Middle frontal gyrus (tissue), 1 donor: Measurements from ENCODE around the gene NUMA1.

Experiments used
- DNase-seq: peaks from one replicate; pipeline ENCODE4 v3.0.0-alpha.2; 2015; ENCODE audit warnings: low spot score; ENCODE audit errors: extremely low spot score

NUMA1 gene

GRCh38 chr11:72080326-72081183 lies at the start of gene NUMA1, which contains the start of gene LRRC51:
NUMA1 (minus strand) TSS chr11:72080542; CDS start chr11:72035943, 44,599 bp downstream.
LRRC51 (plus strand) TSS chr11:72080850; CDS start chr11:72089084, 8,234 bp downstream.
- DNase-seq, result peak; percentile 99

- no peak for DNase-seq
Measured at GRCh38 chr11:72129381-72129780, 49.0 kb upstream of the NUMA1 start.

GRCh38 chr11:72127923-72128322 lies 47.6 kb upstream of the NUMA1 start:
- DNase-seq, result no peak

- DNase-seq, result no peak
Measured at GRCh38 chr11:72125956-72126355, 45.6 kb upstream of the NUMA1 start.

- no peak for DNase-seq
Measured at GRCh38 chr11:72124046-72124445, 43.7 kb upstream of the NUMA1 start.

- DNase-seq, result no peak
Measured at GRCh38 chr11:72123117-72123653, 42.8 kb upstream of the NUMA1 start.

- DNase-seq, result no peak
Measured at GRCh38 chr11:72122607-72123006, 42.3 kb upstream of the NUMA1 start.

GRCh38 chr11:72120930-72121329 lies 40.6 kb upstream of the NUMA1 start:
- DNase-seq, result no peak

- DNase-seq, result no peak
Measured at GRCh38 chr11:72119198-72119597, 38.9 kb upstream of the NUMA1 start.

- DNase-seq, result no peak
Measured at GRCh38 chr11:72116019-72116755, 35.8 kb upstream of the NUMA1 start.

GRCh38 chr11:72114570-72114969 lies 34.2 kb upstream of the NUMA1 start:
- no peak for DNase-seq

GRCh38 chr11:72112978-72113808 lies 32.9 kb upstream of the NUMA1 start:
- DNase-seq, result no peak

GRCh38 chr11:72112143-72112977 lies 32.0 kb upstream of the NUMA1 start, which contains the start of gene ANAPC15:
ANAPC15 (minus strand) TSS chr11:72112695; CDS start chr11:72111276, 1,419 bp downstream.
- peak; percentile 100 for DNase-seq

GRCh38 chr11:72111300-72112142 lies 31.2 kb upstream of the NUMA1 start:
- no peak for DNase-seq

GRCh38 chr11:72105888-72106287 lies 25.5 kb upstream of the NUMA1 start, which contains the start of gene TOMT:
TOMT (plus strand) TSS chr11:72105924; CDS start chr11:72105952, 28 bp downstream.
- no peak for DNase-seq

GRCh38 chr11:72103754-72104167 lies 23.4 kb upstream of the NUMA1 start:
- no peak for DNase-seq

GRCh38 chr11:72102946-72103753 lies 22.8 kb upstream of the NUMA1 start, which contains the start of gene LAMTOR1:
LAMTOR1 (minus strand) TSS chr11:72103297; CDS start chr11:72103224, 73 bp downstream.
- DNase-seq, result peak; percentile 96

- DNase-seq, result no peak
Measured at GRCh38 chr11:72102631-72102945, 22.2 kb upstream of the NUMA1 start.
